IPS DF 4.7 (cell line): ENCODE data around the gene ERC2.

ENCODE experiments used
- DNase-seq: peaks from one replicate; pipeline ENCODE4 v3.0.0-alpha.2; 2013; ENCODE audit warnings: low spot score; ENCODE audit errors: extremely low read depth

ERC2 gene

DNA sequence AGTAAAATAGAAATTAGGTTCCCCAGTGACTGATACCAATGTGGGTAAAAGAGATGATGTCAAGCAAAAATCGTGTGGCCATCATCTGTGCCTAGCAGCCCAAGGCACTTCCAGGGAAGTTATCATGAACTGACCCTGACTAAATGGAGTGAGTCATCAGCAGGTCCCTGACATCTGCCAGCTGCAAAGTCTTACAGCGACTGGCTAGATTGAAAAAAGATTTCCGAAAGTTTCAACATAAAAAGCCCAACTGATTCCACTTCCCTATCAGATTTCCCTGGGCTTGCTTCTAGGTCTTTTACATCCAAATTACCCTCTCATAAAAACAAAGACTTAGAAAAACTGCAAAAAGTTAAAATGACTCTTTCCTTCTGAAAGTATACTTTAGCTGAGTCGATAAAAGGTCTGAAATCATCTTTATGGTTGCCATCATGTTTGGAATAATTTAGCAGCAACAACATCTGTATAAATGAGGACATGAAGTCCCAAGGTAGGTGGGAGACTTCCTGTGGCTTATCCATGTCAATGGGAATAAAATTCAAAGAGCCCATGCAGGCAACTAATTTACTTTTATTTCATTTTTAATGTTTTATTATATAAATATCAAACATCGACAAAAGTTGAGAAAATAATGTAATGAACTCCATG is 342.8 kb downstream of the ERC2 start:
- DNase-seq, result no peak

GRCh38 chr3:56124546-56124945 is 343.7 kb downstream of the ERC2 start:
- no peak for DNase-seq

DNA sequence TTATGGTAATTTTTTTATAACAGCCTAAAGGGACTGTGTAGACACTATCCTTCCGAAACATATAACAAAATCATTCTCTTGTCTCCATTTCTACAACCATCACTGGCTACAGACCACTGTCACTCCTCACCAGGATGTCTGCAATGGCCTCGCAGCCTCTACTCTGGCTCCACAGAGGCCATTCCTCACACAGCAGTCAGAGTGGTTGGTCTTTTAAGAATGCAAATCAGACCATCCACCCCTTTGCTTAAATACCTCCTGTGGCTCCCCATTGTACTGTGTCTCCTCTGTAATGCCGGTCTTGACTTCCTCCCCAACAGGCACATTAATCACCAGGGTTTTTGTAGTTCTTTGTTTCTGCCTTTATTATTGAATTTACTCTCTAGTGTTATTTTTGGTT is 344.8 kb downstream of the ERC2 start:
- DNase-seq, result peak; percentile 87

DNA sequence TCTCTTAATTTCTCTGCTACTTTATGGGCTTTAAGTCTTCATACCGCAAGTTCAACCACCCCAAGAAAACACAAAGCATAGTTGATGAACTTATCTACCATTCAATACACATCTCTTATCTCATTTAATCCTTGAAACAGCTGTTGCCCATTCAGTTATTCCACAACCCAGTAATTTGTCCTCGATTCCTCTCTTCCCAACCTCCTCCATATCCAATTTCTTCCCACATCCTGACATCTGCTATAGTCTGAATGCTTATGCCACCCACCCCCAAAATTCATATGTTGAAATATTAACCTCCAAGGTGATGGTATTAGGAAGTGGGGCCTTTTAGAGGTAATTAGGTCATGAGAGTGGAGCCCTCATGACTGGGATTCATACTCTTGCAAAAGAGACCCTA is 345.4 kb downstream of the ERC2 start:
- DNase-seq, result no peak

- no peak for DNase-seq
Observed at GRCh38 chr3:56121716-56122115, 346.6 kb downstream of the ERC2 start.

DNA sequence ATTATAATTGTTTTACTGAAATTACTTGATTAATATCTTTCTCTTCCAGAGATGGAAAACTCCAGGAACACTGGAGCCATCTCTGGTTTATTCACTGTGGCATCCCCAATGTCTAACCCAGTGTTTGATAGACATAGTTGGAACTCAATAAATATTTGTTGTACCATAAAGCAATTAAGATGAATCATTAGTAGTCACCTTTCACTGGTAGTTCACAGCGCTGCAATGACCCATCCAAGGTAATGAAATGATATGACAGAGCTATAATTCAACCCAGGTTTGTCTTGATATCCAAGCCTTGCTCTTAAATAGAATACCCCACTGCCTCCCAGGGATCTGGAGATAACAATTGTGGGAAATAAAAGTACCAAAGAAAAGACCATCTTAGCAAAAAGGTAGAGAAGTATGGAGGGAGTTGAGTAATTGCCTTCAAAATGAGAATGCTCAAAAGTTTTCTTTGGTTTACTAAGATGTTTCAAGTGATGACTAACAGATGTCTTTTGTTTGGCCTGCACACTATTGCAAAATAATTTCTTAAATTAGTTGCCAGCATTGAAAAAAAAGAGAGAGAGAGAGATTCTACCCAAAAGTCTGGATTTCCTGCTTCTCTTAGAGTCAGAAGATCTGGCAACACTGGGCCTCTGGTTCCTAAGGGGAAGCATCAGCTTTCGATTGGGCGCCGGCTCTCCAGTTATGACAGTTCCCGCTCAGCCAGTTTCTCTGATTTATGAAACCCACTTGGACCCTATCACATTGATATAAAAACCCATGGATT is 348.5 kb downstream of the ERC2 start:
- DNase-seq, result no peak

DNA sequence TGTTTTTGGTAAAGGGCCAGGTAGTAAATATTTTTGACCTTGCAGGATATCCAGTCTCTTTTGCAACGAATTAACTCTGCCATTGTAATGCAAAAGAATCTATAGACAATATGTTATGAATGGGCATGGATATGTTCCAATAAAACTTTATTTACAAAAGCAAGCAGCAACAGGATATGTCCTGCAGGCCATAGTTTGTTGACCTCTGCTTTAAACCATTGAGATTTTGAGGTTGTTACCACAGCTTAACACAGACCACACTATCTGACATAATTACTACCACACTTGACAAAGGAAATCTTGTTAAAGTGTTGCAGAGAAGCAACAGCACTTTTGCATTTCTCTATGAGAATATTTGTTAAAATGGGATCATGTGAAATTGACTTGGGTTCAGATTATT is 349.3 kb downstream of the ERC2 start:
- no peak for DNase-seq

DNA sequence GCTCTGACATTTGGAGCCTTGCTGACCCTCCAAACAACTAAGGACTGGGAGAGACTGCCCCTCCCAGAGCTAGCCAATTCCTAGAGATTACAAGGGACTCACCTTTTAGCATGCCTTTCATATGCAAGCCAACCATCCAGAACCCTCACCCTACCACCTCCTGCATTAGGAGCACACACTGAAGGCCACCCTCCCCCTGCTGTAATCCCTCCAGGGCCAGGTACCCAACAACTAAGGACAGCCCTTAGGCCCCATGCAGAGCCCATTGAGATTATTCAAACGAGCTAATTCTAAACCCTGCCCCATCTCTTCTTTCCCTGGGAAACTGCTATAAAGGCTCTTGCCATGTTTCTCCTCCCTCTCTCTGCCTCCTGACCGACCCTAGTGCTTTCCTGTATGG is 352.6 kb downstream of the ERC2 start:
- DNase-seq, result peak; percentile 94

- no peak for DNase-seq
Observed at GRCh38 chr3:56115199-56115598, 353.1 kb downstream of the ERC2 start.

DNA sequence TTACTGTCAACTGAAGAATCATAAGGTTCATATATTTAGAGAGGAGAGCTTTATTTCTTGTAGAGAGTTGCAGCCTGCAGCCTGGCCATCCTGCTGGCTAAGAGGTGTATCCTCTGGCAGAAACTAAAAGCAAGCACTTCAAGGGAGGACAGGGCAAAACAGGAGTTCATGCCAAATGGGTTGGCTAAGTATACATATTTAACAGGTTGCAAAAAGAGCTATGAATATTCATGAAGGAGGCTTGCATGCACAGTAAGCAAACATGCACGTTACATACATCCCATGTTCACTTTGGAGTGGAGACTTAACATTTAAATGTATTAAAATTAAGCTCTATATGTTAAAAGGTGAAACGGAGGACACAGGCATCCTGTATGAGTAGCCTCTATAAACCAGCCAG is 354.4 kb downstream of the ERC2 start:
- DNase-seq, result no peak

DNA sequence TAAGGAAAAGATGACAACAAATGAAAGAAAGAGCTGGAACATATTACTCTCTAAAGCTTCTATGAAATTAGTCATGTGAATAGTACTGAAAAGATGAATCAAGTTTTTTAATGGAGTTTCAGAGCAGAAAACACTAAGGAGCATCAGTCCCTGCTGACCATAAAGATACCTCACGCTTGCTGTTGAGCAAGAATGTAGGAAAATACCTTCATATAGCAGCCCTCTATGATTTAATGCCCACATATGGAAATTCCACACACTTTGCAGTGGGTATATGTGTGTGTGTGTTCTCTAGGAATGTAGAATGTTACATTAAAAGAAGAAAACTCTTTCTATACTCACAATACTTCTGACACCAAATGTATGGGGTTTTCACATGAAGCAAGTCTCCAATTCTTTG is 355.0 kb downstream of the ERC2 start:
- DNase-seq, result no peak

DNA sequence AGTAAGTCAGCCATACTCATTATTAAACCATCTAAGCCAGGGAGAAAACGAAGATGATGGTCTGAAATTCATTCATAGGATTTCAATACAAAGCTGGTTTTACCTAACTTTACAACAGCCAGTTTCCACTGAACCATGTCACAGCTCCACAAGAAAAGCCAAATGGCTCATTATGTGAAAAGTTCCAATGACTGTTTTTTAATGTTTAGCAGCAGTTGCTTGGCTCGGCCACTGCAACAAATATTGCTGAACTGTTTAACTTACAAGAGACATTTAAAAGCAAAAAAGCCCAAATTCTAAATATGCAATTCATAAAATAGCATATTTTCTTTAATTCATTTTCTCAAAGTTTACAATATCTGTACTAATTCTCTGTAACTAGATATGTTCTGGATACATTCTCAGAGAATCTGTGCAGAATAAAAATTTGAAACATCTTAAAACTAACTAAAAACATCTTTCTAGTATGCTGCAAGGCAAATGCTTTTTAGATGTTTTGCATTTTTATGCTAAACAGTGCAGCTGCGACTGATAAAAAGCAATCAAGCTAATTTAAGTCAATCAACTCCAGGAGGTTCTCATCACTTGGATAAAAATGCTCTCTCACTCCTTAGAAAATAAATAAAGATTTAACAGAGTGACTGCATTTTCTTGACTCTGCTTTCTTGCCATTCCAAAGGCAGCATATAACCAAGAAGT is 356.5 kb downstream of the ERC2 start:
- no peak for DNase-seq

- DNase-seq, result no peak
Observed at GRCh38 chr3:56110886-56111285, 357.4 kb downstream of the ERC2 start.

DNA sequence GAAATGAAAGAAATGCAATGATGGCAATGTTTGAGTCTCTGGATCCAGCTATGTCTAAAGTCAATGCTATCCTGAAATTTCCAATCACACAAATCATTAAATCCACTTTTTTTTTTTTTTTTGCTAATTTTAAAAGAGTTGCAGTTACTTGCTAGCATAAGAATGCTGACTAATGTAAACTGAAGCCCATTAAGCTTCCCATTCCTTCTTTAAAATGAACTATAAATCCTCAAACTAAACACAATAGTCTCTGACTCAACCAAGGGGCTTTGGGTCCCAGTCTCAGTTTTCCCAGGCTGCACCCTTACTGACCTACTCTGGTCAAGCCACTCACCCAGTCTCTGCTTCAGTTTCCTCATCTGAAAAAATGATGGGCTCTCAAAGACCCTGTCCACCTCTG is 361.1 kb downstream of the ERC2 start:
- DNase-seq, result no peak

DNA sequence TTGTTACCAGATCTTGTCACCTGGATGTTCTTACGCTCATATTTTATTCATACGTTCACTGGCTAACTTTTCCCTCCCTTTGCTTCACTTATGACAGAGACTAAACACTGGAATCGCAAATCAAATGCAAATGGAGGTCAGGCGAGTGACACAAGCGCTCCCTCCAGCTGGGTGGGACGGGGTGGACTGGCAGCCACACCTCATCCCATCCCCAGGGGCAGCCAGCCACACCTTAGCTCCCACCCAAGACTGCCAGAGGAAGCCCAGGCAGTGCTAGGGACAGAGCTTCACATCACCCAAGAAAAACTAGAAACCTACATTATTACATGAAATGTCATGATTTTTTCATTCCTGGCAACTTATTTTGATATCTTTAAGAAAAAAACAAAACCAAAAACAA is 366.2 kb downstream of the ERC2 start:
- DNase-seq, result no peak

- no peak for DNase-seq
Observed at GRCh38 chr3:56101576-56101975, 366.7 kb downstream of the ERC2 start.

DNA sequence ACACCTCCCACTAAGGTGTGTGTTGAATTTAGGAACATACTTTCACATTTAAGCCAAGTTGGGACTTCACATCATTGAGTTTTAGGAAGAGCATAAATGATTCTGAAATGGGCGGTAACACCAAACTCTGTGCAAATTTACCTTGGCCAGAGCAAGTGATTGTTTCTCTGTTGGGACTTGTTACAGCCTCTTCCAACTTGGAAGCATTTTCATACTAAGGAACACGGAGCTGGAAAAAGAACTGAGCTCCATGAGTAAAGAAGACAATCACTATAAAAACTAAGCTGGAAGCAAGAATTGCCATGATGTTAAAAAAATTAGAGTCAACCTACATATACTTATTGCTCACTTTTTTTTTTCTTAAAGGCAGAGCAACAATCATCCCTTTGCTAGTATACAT is 371.3 kb downstream of the ERC2 start:
- no peak for DNase-seq

DNA sequence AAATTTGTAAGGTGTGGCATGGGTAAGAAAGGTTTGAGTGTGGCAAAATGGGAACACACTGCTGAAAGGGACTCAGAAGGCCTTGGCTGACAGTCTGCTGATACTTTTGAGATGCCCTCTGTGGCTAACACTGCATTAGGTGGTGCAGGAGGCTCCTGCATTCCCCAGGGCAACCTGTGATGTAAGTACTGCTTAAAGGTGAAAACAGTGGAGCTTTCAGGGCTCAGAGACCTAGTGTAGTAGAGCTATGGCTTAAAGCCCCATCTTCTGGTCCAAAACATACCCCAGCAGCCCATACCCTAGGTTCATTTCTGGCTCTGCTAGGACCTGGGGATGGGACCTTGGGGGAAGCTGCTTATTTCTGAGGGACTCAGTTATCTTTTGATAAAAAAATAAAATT is 374.1 kb downstream of the ERC2 start:
- no peak for DNase-seq

DNA sequence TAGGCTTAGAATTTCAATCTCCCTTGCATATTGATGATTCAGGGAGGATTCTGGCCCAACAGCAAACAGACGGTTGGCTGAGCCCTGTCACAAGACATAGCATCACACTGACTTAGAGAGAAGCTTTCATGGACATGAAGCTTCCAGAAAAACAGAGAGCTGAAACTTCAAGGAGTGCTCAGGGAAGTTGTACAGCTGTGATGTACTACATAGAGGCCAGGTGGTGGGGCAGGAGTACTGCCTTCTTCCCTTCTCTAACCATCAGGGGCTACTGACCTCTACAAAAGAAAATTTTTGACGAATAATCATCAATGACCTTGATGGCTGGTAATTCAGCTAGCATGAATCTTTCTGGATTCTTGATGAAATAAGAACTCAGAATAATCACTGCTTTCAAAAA is 378.5 kb downstream of the ERC2 start:
- DNase-seq, result no peak

DNA sequence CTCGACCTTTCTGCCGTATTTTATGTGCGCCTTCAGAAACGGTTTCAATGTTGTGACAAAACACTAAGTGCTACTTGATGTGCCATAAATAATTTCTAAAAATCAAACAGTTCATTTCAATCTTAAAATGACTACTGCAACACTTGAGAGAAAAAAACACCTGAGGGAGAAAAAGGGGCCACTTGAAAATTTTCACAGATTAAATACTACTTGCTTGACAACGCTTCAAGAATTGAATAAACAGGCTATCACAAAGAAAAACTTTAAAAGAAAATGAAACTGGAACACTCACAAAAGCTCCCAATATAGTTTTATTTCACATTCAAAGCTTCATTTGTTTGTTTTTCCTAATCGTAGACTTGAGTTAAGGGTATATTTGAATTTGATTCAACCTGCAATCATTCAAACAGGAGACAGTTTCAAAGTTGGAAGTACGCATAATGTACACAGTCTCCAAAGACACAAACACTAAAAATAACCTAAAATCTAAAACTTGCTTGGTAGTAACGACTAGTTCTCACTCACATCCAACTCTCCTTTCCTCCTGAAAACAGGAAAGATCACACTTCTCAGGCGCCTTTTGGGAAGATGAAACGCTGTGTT is 380.7 kb downstream of the ERC2 start:
- DNase-seq, result no peak

- no peak for DNase-seq
Observed at GRCh38 chr3:56086355-56086754, 381.9 kb downstream of the ERC2 start.

- DNase-seq, result no peak
Observed at GRCh38 chr3:56081246-56081645, 387.0 kb downstream of the ERC2 start.
